Islet precursor cell (in vitro differentiated cells): ENCODE results near the gene CGNL1.
A peak's percentile ranks its signal among the peaks of the same experiment; 100 is the strongest.

ENCODE experiments used
- DNase-seq: peaks from one replicate; pipeline ENCODE4 v3.0.0-alpha.2; 2018

CGNL1 gene

GRCh38 chr15:57500979-57501576, 124.8 kb downstream of the CGNL1 start:
- peak; percentile 65 for DNase-seq

- peak; percentile 73 for DNase-seq
Observed at GRCh38 chr15:57502116-57502515, 125.8 kb downstream of the CGNL1 start.

GRCh38 chr15:57503051-57503702, 126.9 kb downstream of the CGNL1 start:
- peak; percentile 63 for DNase-seq

- DNase-seq: no peak
Observed at GRCh38 chr15:57503911-57504598, 127.8 kb downstream of the CGNL1 start.

GRCh38 chr15:57504599-57504940, 128.3 kb downstream of the CGNL1 start:
- DNase-seq: no peak

GRCh38 chr15:57505056-57505715, 128.9 kb downstream of the CGNL1 start:
- no peak for DNase-seq

- peak; percentile 92 for DNase-seq
Observed at GRCh38 chr15:57505949-57506391, 129.7 kb downstream of the CGNL1 start.

- peak; percentile 64 for DNase-seq
Observed at GRCh38 chr15:57506422-57506821, 130.1 kb downstream of the CGNL1 start.

GRCh38 chr15:57507111-57507510, 130.8 kb downstream of the CGNL1 start:
- DNase-seq: no peak

- no peak for DNase-seq
Observed at GRCh38 chr15:57509126-57509525, 132.8 kb downstream of the CGNL1 start.

- no peak for DNase-seq
Observed at GRCh38 chr15:57509965-57510364, 133.7 kb downstream of the CGNL1 start.

GRCh38 chr15:57510647-57511046, 134.3 kb downstream of the CGNL1 start:
- no peak for DNase-seq

- peak; percentile 68 for DNase-seq
Observed at GRCh38 chr15:57516327-57517029, 140.2 kb downstream of the CGNL1 start.

- DNase-seq: peak; percentile 17
Observed at GRCh38 chr15:57517030-57517671, 140.8 kb downstream of the CGNL1 start.

- no peak for DNase-seq
Observed at GRCh38 chr15:57518779-57519405, 142.6 kb downstream of the CGNL1 start.

GRCh38 chr15:57519806-57520205, 143.5 kb downstream of the CGNL1 start:
- DNase-seq: no peak

GRCh38 chr15:57521503-57521902, 145.2 kb downstream of the CGNL1 start:
- no peak for DNase-seq

GRCh38 chr15:57522148-57522547, 145.8 kb downstream of the CGNL1 start:
- no peak for DNase-seq

- no peak for DNase-seq
Observed at GRCh38 chr15:57525581-57525980, 149.3 kb downstream of the CGNL1 start.

GRCh38 chr15:57526076-57526475, 149.8 kb downstream of the CGNL1 start:
- DNase-seq: no peak

GRCh38 chr15:57526615-57527014, 150.3 kb downstream of the CGNL1 start:
- no peak for DNase-seq
